K562 (cell line): ENCODE data around the gene STRN3. TPM values are rescaled to one million over a fixed set of nuclear protein-coding genes. Genes with fewer than 3 reads are reported as not detected.

Experiments used
- ASH1L ChIP-seq: fragments of 450-650 bp; IDR thresholded peaks from 2 replicates; pipeline ENCODE4 v1.6.1; 2018; ENCODE audit warnings: borderline replicate concordance, mild to moderate bottlenecking, low read depth; ENCODE audit not compliant: partially characterized antibody
- ELF2 ChIP-seq: fragments of 250-450 bp; sonication (Bioruptor Pico); IDR thresholded peaks from 2 replicates; pipeline ENCODE4 v1.5.0; 2021; ENCODE audit warnings: mild to moderate bottlenecking
- HDAC3 ChIP-seq: fragments of 450-650 bp; IDR thresholded peaks from 2 replicates; pipeline ENCODE4 v1.6.1; 2018; ENCODE audit warnings: borderline replicate concordance, mild to moderate bottlenecking, moderate library complexity; ENCODE audit not compliant: partially characterized antibody
- HNRNPH1 ChIP-seq: fragments of 200-400 bp; formaldehyde crosslinking; optimal IDR thresholded peaks from 2 replicates; pipeline ENCODE3; 2017; ENCODE audit warnings: low read depth, mild to moderate bottlenecking, low read length, moderate library complexity
- MAZ ChIP-seq, 2 experiments: fragments of 450-650 bp in 1 of 2; sonication (generic) in 1 of 2; formaldehyde crosslinking; IDR thresholded peaks in 1 of 2; conservative IDR thresholded peaks in 1 of 2; 2 replicates each; pipeline versions ENCODE4 v1.4.0 to v1.5.0; 2020; ENCODE audit warnings: mild to moderate bottlenecking in 1 of 2, missing genetic modification reagents in 1 of 2
- PCBP2 ChIP-seq: fragments of 200-400 bp; formaldehyde crosslinking; IDR thresholded peaks from 2 replicates; pipeline ENCODE4 v1.6.1; 2018; ENCODE audit warnings: low read length, low read depth, mild to moderate bottlenecking, moderate library complexity; ENCODE audit not compliant: poor library complexity, severe bottlenecking
- PML ChIP-seq: IDR thresholded peaks from 2 replicates; pipeline ENCODE4 v1.6.1; 2012; ENCODE audit warnings: low read length, inconsistent platforms
- SFPQ ChIP-seq: fragments of 200-400 bp; formaldehyde crosslinking; IDR thresholded peaks from 2 replicates; pipeline ENCODE4 v1.6.1; 2017; ENCODE audit warnings: mild to moderate bottlenecking, low read depth, low read length, moderate library complexity
- SLC30A9 ChIP-seq: fragments of 250-450 bp; sonication (Bioruptor Pico); IDR thresholded peaks from 2 replicates; pipeline ENCODE4 v1.8.0; 2022; ENCODE audit warnings: mild to moderate bottlenecking, moderate library complexity
- SNIP1 ChIP-seq: fragments of 450-650 bp; IDR thresholded peaks from 2 replicates; pipeline ENCODE4 v1.7.1; 2017; ENCODE audit warnings: low read depth, mild to moderate bottlenecking
- TCF7 ChIP-seq: sonication (generic); IDR thresholded peaks from 2 replicates; pipeline ENCODE4 v1.6.1; 2016; ENCODE audit warnings: antibody characterized with exemption, borderline replicate concordance
- ZBED1 ChIP-seq: IDR thresholded peaks from 2 replicates; pipeline ENCODE4 v1.6.1; 2014
- ZNF184 ChIP-seq: sonication (generic); formaldehyde crosslinking; IDR thresholded peaks from 2 replicates; pipeline ENCODE4 v1.5.0; 2020; ENCODE audit warnings: missing genetic modification reagents
- ZNF239 ChIP-seq: fragments of 250-450 bp; sonication (Bioruptor Pico); IDR thresholded peaks from 2 replicates; pipeline ENCODE4 v1.4.0; 2020; ENCODE audit warnings: mild to moderate bottlenecking
- ZNF253 ChIP-seq: fragments of 250-450 bp; sonication (Bioruptor Pico); conservative IDR thresholded peaks from 2 replicates; pipeline ENCODE4 v1.6.1; 2021; ENCODE audit warnings: mild to moderate bottlenecking
- ZNF263 ChIP-seq: sonication (generic); formaldehyde crosslinking; IDR thresholded peaks from 2 replicates; pipeline ENCODE4 v1.8.0; 2022; ENCODE audit warnings: mild to moderate bottlenecking, missing genetic modification reagents, borderline replicate concordance
- ZNF384 ChIP-seq: IDR thresholded peaks from 2 replicates; pipeline ENCODE4 v1.6.1; 2012; ENCODE audit warnings: low read depth, low read length, improper control_type of control experiment
- ZNF695 ChIP-seq: fragments of 450-650 bp; formaldehyde crosslinking; IDR thresholded peaks from 2 replicates; pipeline ENCODE4 v1.4.0; 2020; ENCODE audit warnings: mild to moderate bottlenecking, moderate library complexity
- ZNF766 ChIP-seq: fragments of 200-800 bp; sonication (Bioruptor generic); conservative IDR thresholded peaks from 2 replicates; pipeline ENCODE4 v1.6.1; 2016; ENCODE audit warnings: missing genetic modification characterization, missing compliant biosample characterization
- polyA plus RNA-seq, 8 experiments: library from polyadenylated mRNA; depleted of rRNA in 4 of 8; stranded (reverse) in 5 of 8; unstranded in 3 of 8; fragments of >200 nt; fragmentation: Nextera tagmentation in 2 of 8; fragmentation: Illumina TruSeq in 1 of 8; extraction: Ambion mirVana in 2 of 8; extraction: Trizol in 1 of 8; gene quantifications; 2 replicates each; pipeline versions ENCODE4 v1.2.1 to v1.2.3, GENCODE V29; 2011 to 2014; ENCODE audit warnings: inconsistent platforms in 1 of 8, missing spikeins in 1 of 8
- total RNA-seq, 7 experiments: library from RNA; depleted of rRNA in 6 of 7; stranded (reverse); fragments of >200 nt in 6 of 7; fragmentation: Illumina TruSeq in 2 of 7; extraction: Trizol in 2 of 7; gene quantifications; 2 replicates each; pipeline versions ENCODE4 v1.2.1 to v1.2.3, GENCODE V29; 2011 to 2021; ENCODE audit warnings: low replicate concordance in 1 of 7
- TF ChIP-seq, protein P1 (sequence below): sonication (generic); formaldehyde crosslinking; IDR thresholded peaks from 2 replicates; pipeline ENCODE4 v1.8.1; 2023; ENCODE audit warnings: mild to moderate bottlenecking, missing genetic modification reagents
- TF ChIP-seq, protein P2 (sequence below): sonication (generic); formaldehyde crosslinking; IDR thresholded peaks from 2 replicates; pipeline ENCODE4 v1.8.0; 2023; ENCODE audit warnings: mild to moderate bottlenecking, missing genetic modification reagents
- TF ChIP-seq, protein P3 (sequence below): fragments of 200-800 bp; sonication (Bioruptor generic); IDR thresholded peaks from 2 replicates; pipeline ENCODE4 v1.6.1; 2017; ENCODE audit warnings: missing genetic modification characterization, missing compliant biosample characterization

STRN3 gene
- total and polyA plus RNA-seq, 9 of the 15 experiments (the other 6 are each of a cell fraction or from before 2014, with no cell fraction given) = 5.9 to 29.1 (median 16.0) TPM

DNA sequence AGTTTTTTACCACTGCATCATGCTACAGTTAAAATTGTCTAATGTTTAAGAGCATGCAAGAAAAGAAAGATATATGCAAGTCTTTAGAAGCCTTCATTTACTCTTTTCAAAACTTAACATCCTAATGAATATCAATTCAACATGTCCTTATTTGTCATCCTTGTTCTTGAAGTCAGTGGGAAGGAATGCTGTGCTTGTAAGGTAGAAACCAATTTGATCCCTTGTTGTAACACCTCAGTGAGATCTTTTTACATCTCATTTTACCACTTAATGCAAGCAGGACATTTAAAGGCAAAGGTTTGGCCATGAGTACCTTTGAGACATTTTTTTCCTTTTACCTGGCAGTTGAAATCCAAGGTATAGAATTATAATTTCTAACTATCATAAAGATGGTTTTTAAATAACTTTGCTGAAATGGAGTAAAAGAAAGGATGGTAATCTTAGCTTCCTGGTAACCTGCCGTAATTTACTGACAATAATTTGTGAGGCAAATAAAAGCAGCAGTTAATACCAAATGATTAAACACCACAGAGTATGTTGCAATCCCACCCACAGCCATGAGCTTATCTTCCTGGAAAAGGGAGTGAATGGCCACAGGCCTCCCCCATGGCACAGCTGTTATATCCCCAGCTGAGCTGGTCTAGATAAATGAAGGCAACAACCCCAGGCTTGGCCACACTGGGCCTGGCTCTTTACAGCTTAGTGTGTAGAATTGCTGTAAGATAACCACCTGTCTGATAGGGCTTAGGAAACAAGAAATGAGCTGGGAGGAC, 33.2 kb upstream of the STRN3 start (continued):
- TF ChIP-seq, protein P1, sequence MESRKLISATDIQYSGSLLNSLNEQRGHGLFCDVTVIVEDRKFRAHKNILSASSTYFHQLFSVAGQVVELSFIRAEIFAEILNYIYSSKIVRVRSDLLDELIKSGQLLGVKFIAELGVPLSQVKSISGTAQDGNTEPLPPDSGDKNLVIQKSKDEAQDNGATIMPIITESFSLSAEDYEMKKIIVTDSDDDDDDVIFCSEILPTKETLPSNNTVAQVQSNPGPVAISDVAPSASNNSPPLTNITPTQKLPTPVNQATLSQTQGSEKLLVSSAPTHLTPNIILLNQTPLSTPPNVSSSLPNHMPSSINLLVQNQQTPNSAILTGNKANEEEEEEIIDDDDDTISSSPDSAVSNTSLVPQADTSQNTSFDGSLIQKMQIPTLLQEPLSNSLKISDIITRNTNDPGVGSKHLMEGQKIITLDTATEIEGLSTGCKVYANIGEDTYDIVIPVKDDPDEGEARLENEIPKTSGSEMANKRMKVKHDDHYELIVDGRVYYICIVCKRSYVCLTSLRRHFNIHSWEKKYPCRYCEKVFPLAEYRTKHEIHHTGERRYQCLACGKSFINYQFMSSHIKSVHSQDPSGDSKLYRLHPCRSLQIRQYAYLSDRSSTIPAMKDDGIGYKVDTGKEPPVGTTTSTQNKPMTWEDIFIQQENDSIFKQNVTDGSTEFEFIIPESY (CRISPR knock-in tag) = peak; percentile 48; the same call in 1 of the 2 replicates
- TF ChIP-seq, protein P2, sequence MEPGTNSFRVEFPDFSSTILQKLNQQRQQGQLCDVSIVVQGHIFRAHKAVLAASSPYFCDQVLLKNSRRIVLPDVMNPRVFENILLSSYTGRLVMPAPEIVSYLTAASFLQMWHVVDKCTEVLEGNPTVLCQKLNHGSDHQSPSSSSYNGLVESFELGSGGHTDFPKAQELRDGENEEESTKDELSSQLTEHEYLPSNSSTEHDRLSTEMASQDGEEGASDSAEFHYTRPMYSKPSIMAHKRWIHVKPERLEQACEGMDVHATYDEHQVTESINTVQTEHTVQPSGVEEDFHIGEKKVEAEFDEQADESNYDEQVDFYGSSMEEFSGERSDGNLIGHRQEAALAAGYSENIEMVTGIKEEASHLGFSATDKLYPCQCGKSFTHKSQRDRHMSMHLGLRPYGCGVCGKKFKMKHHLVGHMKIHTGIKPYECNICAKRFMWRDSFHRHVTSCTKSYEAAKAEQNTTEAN = no peak
- TF ChIP-seq ZNF184 = no peak
- no peak for TF ChIP-seq SNIP1
- TF ChIP-seq MAZ (CRISPR knock-in tag; conservative IDR thresholded peaks at IDR 0.05 in 1 of 2, IDR thresholded peaks at IDR 0.05 in 1 of 2) = peak; percentile 60 to 62
- TF ChIP-seq ASH1L = no peak
- peak; percentile 96 for TF ChIP-seq ZNF766
- no peak for TF ChIP-seq ELF2 (CRISPR knock-in tag)
- TF ChIP-seq ZNF263 (CRISPR knock-in tag) = no peak
- TF ChIP-seq ZNF695 (CRISPR knock-in tag) = no peak
- no peak for TF ChIP-seq SLC30A9 (CRISPR knock-in tag)
- TF ChIP-seq ZBED1 = peak; percentile 95
- TF ChIP-seq HNRNPH1 = no peak
- TF ChIP-seq ZNF384 = 0 out of 2 replicates have a peak, but pooled peaks have one; percentile 43
- peak; percentile 40 for TF ChIP-seq ZNF239 (CRISPR knock-in tag)
- peak; percentile 69; the same call in 1 of the 2 replicates for TF ChIP-seq TCF7
- TF ChIP-seq HDAC3 = peak; percentile 97
- no peak for TF ChIP-seq PCBP2
- TF ChIP-seq PML = peak; percentile 99
- TF ChIP-seq, protein P3, sequence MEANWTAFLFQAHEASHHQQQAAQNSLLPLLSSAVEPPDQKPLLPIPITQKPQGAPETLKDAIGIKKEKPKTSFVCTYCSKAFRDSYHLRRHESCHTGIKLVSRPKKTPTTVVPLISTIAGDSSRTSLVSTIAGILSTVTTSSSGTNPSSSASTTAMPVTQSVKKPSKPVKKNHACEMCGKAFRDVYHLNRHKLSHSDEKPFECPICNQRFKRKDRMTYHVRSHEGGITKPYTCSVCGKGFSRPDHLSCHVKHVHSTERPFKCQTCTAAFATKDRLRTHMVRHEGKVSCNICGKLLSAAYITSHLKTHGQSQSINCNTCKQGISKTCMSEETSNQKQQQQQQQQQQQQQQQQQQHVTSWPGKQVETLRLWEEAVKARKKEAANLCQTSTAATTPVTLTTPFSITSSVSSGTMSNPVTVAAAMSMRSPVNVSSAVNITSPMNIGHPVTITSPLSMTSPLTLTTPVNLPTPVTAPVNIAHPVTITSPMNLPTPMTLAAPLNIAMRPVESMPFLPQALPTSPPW (CRISPR knock-in tag) = peak; percentile 82
- no peak for TF ChIP-seq SFPQ
- TF ChIP-seq ZNF253 (CRISPR knock-in tag) = no peak
